ENCODE data around the gene MUC5AC.

- TF ChIP-seq CTCF (conservative IDR thresholded peaks at IDR 0.05; ENCODE audit: low read length) (no peak), EZH2phosphoT487 (IDR thresholded peaks at IDR 0.05; ENCODE audit: borderline replicate concordance, low read depth, low read length) (no peak)
Measured at GRCh38 chr11:1116666-1117390, 40.9 kb upstream of the MUC5AC start.

Measured in OCI-LY7 (cell line).